Stimulated activated naive CD4-positive, alpha-beta T cell (primary cell): ENCODE results near the gene CRYBG2.

Experiments
- DNase-seq, 6 experiments: peaks; one replicate each; lab custom pipeline; 2025; lab: John Stamatoyannopoulos, UW

Gene CRYBG2

DNA sequence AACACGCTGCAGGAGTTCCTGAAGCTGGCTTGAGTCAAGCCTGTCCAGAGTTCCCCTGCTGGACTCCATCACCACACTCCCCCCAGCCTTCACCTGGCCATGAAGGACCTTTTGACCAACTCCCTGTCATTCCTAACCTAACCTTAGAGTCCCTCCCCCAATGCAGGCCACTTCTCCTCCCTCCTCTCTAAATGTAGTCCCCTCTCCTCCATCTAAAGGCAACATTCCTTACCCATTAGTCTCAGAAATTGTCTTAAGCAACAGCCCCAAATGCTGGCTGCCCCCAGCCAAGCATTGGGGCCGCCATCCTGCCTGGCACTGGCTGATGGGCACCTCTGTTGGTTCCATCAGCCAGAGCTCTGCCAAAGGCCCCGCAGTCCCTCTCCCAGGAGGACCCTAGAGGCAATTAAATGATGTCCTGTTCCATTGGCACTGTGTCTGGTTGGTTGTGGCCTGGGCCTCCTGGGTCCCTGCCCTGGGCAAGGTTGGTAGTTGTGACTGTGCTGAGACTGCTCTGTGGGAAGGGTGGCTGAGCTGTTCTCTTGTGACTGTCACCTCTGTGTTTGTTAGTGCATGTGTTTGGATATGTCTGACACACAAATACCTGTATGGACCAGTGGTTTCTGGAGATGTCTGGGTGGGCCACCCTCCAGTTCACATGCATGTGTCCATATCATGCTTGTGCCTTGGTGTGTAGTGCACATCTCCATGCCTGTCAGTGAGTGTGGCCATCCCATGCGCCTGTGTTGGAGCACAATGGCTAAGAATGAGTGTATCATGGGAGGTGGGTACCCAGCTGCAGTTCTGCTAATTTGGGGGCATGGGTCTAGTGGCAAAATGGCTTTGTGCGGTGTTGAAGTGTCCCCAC, 72.6 kb downstream of the CRYBG2 start:
- DNase-seq: no peak

DNA sequence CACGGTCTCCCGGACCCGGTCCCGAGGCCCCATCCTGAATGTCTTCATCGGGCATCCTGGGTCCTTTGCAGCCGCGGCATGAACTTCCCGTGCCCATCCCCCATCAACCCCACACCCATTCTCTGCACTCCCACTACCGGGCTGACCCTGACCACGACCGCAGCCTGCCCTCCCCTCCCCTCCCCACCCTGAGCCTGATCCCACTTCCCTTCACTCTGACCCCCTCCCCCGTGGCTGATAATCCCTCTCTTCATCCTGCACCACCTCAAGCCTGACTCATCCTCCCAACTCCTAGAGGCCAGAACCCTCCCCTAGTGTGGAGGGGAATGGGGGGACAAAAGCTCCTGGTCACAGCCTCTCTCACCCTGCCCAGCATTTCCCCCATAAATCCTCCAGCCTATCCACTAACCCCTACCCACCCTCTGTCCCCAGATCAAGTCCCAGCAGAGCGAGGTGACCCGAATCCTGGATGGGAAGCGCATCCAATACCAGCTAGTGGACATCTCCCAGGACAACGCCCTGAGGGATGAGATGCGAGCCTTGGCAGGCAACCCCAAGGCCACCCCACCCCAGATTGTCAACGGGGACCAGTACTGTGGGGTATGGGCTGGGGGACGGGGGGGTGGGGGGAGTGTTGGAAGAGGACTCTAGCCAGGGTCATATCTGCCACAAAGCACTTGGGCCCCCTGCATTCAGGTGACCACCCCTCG, 73.4 kb downstream of the CRYBG2 start:
- DNase-seq: no peak

DNA sequence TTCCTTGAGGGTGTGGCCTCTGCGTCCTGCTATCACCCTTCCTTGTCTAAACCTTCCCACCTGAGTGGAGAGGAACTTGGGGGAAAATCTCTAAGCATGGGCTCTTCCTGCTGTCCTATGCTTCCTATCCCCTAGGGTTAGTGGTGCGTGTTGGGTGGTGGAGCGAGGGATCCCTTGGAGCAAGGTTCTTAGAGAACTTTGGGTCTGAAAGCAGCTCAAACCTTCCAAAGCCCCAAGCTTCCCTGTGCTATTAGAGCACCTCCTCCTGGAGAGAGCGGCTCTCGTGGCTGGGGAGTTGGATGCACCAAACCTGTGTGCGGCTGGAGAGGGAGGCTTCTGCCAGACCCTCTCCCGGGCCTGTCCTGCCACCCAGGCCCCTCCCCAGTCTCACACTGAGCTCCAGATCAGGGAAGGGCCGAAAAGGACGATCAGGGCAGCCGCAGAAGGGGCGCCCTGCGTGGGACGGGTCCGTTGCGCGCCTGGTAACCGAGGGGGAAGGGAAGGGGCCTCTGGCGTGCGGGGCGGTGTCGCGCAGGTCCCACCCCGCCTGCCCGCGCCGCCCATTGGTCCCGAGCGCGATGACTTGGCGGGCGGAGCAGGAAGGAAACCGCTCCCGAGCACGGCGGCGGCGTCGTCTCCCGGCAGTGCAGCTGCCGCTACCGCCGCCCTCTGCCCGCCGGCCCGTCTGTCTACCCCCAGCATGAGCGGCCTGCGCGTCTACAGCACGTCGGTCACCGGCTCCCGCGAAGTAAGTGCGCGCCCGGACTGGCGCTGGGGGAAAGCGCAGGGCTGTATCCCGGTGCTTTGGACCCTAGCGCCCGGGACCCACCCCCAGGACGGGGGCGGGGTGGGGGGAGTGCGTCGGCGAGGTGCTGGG, 74.2 kb downstream of the CRYBG2 start, which contains the start of gene SH3BGRL3:
Gene SH3BGRL3, plus strand, starts transcription at position 631 of the 877 bp plus-strand sequence. Its CDS starts 70 bp downstream, at position 701.
- DNase-seq: peak; percentile 77 to 82 (median 80)

DNA sequence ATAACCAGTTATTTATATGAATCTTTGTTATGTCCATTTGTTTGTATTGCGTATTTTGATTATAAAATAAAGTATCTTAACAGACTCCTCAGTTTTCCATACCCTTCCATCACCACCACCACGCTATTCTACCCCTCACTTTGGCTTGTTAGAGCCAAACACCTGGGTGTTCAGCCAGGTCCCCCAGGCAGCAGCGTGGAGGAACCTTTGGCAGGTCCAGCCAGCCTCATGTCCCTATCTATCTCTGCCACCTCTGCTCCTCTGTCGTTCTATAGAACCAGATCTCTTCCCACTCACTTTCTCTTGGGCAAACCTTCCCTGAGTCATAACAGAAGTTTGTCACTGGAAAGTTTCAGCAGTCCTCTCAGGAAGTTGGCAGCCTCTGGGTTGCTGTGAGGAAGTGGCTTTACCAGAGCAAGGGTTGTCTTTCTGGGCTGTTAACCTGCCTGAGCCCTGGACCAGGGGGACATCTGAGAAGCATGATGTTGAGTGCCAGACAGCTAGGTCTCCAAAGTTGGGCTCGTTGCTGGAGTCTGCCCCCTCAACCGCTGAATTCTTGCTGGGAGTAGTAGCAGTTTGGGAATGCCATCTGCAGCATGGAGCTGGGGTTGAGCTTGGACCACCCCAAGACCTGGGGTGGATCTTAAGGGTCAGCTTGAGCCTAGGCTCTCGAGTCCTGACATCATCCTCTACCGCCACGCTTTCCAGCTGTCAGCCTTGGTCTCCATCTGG, 75.0 kb downstream of the CRYBG2 start:
- no peak for DNase-seq

DNA sequence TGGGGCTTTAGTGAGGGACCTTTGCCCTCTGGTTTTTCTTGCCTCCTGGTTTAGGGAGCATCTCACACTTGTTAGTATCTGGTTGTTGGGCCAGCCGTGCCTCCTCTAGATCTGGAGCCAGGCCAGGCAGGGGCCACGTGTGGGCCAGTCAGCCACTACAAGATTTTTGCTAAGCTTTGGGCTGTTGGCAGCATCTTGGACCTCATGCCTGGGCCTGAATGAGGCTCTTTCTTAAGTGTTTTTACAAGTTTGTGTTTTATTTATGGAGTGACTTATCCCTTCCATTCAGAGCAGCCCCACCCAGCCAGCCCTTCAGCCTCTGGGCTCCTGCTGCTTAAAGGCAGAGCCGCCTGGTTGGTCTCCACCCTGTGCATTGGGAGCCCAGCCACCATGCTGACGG, 75.6 kb downstream of the CRYBG2 start:
- DNase-seq: no peak

DNA sequence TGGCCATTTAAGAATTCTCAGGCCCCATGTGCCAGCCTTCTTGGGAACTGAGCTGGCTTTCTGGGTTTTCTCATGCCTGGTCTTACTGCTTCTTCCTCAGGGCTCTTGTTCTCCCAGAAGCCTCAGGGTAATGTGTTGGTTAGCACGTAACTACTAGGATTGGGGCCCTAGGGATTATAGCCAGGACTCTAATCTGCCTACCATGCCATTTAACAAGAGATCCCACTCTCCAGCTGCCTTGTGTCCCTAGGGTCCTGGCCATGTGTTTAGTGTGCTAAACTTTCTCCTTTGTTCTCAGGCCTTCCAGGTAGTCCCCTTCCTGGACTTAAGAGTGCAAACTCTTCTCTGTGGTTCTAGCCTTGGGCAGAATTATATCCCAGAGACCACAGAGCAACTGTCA, 76.2 kb downstream of the CRYBG2 start:
- no peak for DNase-seq

DNA sequence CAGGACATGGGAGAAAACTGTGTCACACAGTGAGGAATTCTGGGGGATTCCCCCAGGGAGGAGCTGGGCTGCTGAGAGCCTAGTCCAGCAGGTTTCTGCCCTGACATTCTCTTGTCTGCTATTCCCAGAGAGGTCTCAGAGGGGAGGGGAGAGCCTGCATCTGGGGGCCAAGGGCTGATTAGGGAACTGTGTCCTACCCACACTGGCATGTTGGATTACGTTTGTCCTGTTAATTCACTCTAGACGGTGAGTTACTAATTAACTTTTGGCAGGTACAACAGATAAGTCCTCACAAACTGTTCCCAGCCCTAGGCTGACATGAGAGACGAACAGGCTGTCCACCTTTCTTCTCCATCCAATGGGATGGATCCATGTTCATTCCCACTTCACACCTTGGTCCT, 76.7 kb downstream of the CRYBG2 start:
- DNase-seq: no peak

DNA sequence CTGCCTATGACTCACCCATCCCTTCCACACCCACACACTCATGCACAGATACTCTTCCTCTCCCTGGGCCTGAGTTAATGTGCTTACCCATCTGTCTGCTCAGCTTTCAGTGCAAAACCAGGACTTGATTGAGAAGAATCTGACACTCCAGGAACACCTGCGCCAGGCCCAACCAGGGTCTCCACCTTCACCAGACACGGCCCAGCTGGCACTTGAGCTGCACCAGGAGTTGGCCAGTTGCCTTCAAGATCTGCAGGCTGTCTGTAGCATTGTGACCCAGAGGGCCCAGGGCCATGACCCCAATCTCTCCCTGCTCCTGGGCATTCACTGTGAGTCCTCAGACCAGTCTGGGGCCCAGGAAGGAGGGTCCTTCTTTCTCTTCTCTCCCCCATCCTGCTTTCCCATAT, 77.5 kb downstream of the CRYBG2 start:
- DNase-seq: no peak

DNA sequence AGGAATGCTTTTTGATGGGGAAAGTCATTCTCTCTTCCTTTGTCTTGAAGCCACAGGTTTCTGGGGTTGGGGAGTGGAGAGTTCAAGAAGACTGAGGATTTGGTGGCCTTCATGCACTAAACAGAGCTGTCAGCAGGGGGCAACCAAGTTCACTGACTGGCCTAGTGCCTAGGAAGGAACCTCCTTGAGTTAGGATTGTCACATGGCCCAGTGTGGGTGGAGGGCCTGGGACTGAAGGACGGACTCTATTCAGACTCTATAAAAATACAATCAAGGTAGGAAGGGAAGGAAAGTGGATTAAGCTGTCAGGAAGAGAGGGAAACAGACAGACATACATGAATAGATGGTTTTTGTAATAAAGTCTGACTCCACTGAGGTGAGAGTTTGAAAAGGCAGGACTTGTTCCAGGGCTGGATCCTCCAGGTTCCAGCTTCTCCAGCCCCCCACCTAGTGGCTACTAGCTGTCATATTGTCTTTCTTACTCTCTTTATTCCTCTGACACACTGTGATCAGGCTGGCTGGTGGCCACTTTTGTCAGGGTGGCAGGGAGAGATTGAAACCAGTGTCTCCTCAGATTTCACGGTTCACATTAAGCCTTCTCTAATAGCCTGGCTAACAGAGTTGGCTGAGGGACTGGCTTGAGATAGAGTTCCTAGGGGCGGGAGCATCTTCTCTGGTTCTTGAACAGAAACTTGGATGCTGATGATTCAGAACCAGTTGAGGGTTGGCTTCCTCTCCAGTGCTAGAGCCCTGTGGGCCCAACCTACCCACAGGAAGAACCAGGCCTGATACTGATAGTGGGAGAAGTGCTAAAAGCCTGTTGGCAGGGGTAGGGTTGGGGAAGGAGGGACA, 78.1 kb downstream of the CRYBG2 start:
- peak; percentile 49 to 77 (median 70) for DNase-seq

DNA sequence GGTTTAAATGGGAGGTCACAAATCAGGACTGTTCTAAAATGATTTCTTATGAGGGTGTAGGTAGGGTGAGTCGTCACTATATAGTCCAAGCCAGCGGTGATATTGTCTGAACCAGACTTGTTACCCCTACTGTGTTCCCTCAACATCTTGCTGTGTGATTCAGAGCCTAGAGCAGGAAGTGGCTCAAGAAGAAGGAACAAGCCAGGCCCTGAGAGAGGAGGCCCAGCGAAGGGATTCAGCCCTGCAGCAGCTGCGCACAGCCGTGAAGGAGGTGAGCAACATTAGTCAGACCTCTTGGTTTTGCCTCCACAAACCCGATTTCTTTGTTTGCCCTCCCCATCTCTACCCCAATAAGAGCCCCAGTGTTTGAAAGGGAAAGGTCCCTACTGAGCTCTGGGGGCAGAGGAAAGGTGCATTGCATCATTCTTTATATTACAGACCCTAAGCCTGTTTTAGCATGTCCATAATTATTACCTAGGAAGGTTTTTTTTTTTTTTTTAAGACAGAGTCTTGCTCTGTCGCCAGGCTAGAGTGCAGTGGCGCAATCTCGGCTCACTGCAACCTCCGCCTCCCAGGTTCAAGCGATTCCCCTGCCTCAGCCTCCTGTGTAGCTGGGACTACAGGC, 79.0 kb downstream of the CRYBG2 start:
- DNase-seq: no peak
